ENCODE results near the gene PCSK5.
"Not testable (repeated sequence)": the region's sequence is repeated elsewhere in the genome, so short reads cannot be mapped to it uniquely, and the experiment has no call there.

PCSK5 gene

DNA sequence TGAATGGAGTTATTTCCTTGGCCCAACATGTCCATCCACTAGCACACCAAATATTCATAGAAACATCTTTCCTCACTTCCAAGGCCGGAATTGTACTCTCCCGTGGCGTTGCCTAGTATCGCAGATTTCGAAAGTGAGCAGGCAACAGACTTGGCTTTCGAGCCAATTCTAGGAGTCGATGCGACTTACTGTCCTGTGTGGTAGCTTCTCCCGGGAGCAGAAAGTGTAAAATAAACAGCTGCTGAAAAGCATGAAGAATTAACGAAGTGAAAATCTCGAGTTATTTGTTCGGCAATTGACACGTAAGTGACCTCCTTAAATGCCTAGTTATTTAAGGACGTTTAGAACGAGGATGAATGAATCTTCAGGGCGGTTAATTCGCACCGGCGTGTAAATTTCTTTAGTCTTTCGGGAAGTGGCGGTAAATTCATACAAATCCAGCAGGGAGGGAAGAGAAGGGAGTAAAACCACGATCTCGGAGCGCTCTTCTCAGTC lies 449 bp upstream of the PCSK5 start:
- peak; percentile 50 for DNase-seq (ENCODE audit: low spot score)

DNA sequence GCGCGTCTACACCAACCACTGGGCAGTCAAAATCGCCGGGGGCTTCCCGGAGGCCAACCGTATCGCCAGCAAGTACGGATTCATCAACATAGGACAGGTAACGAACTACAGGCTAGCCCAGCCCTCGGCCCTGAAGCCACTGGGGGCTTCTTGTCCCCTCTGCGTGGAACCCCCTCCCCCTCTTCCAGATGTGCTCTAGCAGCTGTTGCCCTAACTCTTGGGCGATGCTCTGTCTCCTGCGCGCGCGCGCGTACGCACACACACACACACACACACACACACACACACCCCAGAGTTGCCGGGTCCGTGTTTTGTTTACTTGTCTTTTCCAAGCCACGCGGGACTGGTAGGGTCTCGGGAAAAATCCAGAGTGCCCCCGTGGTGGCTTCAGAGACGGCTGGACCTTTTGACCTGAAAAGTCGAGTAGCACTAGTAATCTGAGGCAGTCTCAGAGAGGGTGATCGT lies 836 bp downstream of the PCSK5 start:
- no peak for DNase-seq (ENCODE audit: low spot score)

DNA sequence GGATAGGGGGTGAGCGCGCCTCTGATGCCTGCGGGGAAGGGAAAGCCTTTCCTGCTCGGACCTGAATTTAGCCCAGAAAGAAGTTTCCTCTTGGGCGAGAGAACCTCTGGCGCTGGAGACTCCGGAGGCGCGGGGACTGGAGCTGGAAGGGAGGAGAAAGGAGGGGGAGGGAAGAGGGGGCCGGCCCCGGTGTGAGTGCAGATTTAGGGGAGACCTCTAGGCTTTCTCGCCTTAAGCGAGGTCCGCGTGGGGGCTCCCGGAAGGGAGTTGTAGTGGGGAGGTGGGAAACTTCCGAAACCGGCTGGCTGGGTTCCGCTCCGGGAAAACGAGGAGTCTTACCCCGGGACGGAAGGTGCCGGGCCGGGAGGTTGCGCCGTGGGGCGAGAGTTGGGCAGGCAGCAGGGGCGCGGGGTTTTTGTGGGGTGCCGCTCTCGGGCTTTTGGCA lies 1.3 kb downstream of the PCSK5 start:
- peak; percentile 12 for DNase-seq (ENCODE audit: low spot score)

DNA sequence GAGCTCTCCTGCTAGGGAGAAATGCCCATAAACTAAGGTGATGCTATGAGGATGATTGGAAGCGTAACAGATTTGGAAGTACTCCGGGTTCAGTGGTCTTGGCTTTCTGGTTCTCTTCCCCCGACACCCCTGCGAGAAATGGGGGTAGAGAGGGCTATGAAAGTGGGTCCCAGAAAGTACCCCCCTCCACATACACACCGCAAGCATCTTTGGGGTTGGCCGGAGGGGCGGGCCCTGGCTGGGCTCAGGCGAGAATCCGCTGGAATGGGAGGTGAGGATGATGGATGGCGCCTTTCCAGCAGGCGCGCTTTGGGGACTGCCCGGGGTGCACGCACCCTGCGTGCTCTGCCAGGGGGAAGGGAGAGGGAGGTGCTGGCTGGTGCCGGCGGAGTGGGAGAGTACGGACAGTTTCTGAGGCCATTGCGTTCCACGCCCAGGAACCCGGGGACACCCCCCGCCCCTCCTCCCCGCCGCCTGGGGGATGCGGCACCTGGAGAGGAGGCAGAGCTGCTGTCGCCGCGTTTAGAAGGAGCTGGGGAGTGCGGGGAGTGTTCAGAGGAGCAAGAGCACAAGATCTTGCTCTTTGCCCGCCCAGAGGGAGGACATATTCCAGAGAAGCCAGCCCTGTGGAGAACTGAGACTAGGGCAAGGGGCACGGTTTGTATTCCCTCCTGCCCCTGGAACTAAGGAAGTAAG lies 1.9 kb downstream of the PCSK5 start:
- DNase-seq (ENCODE audit: low spot score), result no peak

DNA sequence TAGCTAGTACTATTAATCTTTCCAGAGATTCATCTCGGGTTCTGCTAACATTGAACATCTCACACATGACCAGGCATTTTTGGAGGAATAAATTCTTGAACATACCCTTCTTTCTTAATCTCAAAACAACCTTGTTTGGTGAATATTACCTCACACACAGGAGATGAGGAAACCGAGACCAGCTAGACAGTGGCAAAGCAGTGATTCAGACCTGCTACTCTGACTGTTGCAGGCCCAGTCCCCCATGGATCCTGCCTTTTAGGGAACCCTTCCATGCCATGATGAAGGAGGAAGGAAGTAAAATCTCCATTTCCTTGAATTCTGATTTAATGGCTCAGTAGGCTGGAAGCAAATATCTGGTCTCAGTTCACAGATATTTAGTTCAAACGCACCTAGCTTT lies 2.6 kb downstream of the PCSK5 start:
- no peak for DNase-seq (ENCODE audit: low spot score)

DNA sequence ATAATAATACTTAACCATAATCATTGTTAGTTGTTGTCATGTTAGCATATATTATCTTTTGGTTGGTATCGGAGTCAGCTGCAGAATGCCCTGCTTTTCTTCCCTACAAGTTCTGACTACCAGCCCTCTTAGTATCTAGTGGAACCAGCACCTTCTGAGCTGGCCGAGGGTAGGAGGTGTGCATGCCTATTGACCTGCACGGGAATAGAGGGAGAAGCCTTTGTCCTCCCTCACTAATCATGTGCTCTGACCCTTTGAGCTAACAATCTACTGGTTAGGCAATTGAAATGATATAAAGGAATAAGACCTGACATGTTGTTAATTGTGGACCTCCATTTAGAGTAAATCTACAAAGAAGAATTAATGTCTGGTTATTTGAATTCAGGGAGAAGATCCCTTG lies 4.1 kb downstream of the PCSK5 start:
- no peak for DNase-seq (ENCODE audit: low spot score)

DNA sequence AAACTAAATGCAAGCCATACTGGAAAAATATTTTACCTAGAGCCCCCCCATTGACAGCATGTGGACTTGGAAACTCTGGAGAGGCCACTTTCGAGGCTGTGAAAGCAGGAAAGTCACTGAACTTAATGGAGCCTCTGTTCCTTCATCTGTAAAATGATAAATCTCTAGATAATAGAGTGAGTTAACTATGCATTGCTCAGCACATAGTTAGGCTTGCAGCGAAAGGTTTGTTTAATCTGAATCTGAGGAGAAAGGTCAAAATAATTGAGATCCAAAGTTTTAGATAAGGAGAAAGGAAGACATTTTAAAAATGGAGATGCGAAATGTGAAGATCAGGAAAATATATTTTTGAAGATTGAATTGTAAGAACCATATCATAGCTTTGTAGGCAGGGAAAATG lies 4.6 kb downstream of the PCSK5 start:
- DNase-seq (ENCODE audit: low spot score), result no peak

DNA sequence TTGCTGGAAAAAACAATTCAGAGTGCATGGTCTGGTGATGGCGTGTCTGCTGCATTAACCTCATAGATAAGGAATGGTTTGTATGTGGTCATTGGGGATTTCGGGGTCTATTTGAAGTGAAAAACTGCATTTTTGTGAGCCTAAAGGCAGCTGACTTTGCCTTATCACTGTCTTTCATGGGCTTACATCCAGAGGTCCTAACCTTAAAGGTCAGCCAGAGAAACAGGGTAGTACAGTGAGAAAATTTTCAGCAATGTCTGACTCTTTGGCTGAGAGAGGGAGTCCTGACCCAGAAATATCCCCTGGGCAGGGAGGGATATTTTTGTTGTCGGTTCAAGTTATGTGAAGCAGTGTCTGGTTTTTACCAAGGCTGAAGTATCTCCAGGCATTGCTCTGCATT lies 5.7 kb downstream of the PCSK5 start:
- no peak for DNase-seq (ENCODE audit: low spot score)

DNA sequence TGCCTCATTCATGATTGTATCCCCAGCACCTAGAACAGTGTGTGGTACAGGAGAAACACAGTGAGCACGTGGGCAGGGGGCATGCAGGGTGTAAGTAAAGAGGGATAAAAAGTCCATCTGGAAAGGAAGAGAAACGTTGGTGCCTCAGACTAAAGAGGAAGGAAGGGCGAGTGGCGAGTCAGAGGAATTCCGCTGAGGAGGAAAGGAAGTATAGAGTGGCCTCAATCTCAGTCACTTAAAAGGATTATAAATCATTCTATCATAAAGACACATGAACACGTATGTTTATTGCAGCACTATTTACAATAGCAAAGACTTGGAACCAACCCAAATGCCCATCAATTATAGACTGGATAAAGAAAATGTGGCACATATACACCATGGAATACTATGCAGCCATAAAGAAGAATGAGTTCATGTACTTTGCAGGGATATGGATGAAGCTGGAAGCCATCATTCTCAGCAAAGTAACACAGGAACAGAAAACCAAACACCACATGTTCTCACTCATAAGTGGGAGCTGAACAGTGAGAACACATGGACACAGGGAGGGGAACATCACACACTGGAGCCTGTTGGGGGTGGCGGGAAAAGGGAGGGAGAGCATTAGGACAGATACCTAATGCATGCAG lies 10.5 kb downstream of the PCSK5 start:
- DNase-seq (ENCODE audit: low spot score), result not testable (repeated sequence)

DNA sequence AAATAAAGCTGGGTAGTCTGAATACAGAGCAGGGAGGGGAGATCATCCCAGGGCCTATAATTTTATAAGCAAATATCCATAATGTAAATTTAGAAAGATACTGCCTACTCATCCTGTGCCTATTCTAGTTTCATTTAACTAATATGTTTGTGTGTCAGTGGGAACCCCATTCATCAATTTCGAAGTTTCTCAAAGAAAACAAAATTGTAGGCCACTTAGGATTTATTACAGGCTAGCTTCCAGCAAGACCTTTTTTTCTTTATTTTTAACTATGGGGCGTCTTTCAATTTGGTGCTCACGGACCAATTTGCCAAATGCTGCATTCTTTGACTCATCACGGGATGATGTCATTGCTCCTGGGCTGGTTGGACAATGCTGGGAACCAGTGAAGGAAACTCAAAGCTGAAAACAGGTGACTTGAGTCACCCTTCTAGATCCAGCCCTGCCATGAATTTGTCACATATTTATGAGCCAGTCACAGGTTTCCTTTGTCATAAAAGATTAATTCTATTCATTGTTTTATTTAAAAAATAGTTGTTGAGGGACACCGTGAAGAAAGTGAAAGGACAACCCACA lies 13.4 kb downstream of the PCSK5 start:
- DNase-seq (ENCODE audit: low spot score), result no peak

DNA sequence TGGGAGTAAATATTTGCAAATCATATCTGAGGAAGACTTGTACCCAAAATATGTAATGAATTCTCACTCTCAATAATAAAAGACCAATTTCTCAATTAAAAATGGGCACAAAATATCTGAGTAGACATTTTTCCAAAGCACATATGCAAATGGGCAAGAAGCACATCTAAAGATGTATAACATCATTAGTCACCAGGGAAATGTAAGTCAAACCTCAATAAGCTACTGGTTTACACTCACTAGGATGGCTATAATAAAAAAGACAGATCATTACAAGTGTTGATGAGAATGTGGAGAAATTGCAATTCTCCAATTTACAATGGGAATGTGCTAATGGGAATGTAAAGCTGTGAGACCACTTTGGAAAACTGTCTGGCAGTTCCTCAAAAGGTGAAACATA lies 13.9 kb downstream of the PCSK5 start:
- no peak for DNase-seq (ENCODE audit: low spot score)

DNA sequence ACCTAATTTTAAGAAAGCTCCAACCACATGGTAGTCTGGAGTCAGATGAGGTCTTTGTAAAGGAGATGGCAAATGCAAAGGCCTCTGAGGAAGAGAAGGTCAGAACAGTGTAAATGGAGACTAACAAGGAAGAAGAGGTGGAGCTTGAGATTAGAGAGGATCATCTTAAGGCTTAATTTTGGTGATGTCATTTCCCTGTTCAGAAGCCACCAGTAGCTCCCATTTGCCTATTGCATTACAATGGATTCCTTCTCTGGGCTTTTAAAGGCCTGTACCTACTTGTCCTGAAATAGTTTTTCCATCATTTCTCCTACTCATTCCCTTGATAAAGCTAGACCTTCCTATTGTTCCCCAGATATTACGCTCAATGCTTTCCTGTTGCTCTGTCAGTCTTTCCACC lies 16.1 kb downstream of the PCSK5 start:
- DNase-seq (ENCODE audit: low spot score), result no peak

DNA sequence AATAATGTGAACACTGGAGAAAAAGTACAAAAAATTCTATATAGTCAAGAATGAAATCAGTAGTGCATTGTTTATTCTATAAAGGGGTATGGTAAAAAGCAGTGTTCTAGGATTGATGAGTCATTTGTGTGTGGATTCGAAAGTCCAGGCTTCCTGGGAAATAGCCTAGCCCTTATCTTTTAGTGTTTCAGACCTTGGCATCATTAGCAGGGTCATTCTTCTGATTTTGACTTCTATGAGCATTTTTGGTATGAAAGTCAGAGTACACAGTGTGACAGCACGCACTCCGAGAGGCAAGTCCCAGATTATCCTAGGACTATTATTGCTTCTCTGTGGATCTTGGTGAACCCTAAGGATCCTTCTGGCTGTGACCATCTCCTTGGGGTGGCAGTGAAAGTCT lies 16.9 kb downstream of the PCSK5 start:
- DNase-seq (ENCODE audit: low spot score), result no peak

DNA sequence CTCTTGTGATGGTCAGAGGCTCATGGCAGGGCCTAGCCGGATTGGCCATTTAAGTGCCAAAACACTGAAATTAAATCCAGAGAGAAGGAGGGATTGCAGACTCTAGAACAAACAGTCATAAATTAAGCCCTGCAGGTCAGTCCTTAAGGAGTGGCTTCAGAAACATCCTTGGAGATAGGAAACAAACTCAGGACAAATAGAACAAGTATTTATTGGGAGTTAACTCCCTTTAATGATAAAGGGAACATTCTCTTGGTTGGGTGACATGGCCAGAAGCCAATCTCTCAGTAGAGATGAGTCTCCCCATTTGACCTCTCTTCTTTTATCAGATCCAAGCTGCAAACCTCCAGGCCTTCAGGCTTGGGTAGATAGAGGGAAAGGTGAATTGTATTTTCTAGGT lies 17.4 kb downstream of the PCSK5 start:
- no peak for DNase-seq (ENCODE audit: low spot score)

DNA sequence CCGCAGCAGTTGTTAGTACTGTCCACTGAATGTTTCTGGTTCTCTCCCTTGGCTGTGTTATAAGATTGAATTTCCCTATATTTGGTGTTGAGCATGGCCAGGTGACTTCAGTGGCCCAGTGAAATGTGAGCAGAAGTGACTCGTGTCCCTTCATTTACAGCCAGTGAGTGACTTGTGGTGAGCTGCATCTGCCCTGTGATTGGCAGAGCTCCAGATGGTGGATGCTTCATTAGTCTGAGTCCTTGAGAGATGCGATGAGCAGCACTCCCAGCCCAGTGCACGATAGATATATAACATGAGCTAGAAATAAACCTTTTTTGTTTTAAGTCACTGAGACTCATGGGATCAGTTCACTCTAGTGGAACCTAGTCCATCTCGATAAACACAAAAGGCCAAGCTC lies 19.3 kb downstream of the PCSK5 start:
- DNase-seq (ENCODE audit: low spot score), result no peak

DNA sequence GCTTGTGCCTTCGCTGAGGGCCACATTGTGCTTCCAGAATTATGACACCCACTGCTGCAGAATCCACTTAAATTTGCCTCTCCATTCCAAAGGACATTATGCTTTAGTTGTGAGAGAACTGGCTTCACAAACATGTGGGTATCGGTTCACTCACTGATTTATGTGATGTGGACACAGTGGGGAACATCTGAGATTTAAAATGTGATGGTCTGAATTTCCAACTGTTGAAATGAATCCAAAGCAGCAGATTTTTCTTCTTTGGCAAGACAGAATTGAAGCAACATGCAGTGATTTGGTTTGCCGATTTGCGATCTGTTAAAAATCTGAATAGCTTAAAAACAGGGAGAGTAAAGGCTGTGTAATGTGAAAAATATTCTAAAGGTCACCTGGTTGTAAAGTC lies 20.3 kb downstream of the PCSK5 start:
- DNase-seq (ENCODE audit: low spot score), result no peak

DNA sequence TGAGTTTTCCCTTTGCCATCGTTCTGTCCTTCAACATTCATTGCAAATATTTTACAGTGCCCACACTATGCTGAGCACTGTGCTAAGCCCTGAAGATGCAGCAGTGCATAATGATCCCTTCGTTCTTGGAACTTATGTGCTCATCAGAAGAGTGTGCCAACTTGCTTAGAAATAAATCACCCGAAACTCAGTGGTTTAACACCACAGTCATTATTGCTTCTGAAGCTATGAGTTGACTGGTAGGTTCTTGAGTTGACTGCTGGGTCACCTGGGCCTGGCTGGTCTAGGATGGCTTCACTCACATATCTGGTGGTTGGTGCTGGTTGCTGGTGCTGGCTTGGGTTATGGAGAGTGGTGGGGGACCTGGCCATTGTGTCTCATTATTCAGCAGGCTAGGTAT lies 20.9 kb downstream of the PCSK5 start:
- DNase-seq (ENCODE audit: low spot score), result no peak

DNA sequence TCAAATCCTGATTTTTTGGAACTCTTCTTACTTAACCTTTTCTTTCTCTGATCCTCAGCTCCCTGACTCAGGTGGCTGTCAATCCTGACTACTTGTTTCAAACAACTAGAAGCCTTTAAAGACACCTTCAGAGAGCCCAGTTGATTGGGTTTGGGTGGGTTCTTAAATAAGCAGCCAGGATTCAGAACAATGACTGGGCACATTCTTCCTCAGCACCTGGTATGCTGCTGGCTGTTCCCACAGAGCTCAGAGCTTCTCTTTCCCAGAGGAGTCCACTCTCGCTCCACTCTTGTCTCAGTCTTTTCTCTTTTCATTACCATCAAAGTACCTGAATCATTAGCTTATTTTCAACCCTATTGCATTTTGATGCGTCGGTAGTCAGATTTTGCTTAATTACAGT lies 22.5 kb downstream of the PCSK5 start:
- DNase-seq (ENCODE audit: low spot score), result no peak

DNA sequence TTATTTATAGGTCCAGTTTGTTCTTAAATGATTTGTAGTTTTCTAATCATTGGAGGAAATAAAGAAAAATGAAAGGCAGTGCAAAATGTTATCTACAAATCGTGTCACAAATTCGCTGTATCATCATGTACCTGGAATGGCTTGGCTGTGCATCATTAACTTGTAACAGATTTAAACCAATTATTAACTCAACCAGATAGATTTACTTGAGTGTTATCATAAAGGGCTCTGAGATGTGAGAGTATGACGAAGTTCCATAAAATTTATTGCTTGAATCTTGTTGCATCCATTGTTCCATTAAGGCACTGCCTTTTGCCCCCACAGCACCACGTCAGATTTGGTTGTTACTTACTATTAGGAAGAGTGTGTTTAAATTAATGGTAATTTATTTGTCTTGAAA lies 23.5 kb downstream of the PCSK5 start:
- no peak for DNase-seq (ENCODE audit: low spot score)

DNA sequence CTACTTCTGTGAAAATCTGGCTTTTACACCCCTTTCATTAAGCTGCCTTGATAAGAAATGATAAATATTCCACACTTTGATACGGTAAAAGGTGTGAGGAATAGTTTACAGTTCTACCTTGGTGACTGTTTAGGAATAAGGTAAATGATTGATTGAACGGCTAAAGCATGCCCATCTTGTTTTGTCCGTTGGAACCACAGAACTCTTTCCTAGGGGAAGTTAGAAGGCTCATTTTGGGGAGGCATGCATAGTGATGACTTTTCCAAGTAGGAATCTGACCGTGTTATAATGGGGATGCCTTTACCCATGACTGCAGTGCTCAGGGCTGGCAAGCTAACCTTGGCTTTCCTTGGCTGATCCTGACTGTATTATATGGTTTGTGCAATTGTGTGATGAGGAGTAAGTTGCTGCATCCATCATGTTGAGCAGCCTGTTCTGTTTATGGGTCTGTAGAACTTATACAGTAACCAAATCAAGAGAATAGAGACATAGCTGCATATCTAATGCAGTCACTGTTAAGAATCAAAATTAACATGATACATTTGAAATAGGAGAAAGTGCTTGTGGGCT lies 24.5 kb downstream of the PCSK5 start:
- no peak for DNase-seq (ENCODE audit: low spot score)

DNA sequence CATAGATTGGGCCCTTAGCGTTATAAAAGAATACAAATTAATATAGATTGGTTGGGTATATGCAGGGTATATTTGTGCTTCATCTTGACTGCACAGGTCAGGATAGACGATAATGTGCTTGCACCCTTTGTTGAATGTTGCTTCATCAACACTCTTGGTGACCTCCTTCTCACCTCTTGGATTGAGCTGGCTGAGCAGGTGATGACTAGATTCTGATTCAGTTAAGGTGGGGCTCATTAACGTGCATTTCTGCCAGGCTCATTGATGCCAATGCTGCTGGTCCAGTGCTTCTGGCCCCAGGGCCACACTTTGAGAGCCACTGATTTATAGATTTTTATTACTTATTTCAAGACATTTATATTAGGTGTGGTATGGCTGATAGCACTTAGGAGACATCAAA lies 27.7 kb downstream of the PCSK5 start:
- DNase-seq (ENCODE audit: low spot score), result no peak

DNA sequence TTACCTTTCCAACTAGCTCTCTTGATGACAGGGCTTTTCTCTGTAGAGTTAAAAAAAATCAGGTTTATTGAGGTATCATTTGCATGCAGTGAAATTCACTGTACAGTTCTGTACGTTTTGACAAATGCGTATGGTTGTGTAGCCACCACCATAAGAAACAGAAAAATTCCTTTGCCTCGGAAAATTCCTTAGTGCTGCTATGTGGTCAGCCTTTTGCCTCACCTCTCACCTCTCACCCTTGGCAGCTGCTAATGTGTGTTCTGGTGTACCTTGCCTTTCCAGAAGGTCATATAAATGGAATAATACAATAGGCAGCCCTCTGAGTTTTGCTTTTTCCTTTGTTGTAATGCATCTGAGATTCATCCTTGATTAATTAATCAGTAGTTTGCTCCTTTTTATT lies 28.4 kb downstream of the PCSK5 start:
- no peak for DNase-seq (ENCODE audit: low spot score)

Data from AG08395 (cell line).